HCT116 (cell line): ENCODE data around the gene DHCR7.

Experiments used
- CEBPB ChIP-seq: IDR thresholded peaks from 2 replicates; pipeline ENCODE4 v1.6.1; 2012; ENCODE audit warnings: low read depth
- EZH2 ChIP-seq: fragments of 200-600 bp; sonication (generic); IDR thresholded peaks from 2 replicates; pipeline ENCODE4 v1.6.1; 2017; ENCODE audit warnings: antibody characterized with exemption, mixed run types
- EZH2phosphoT487 ChIP-seq: fragments of 200-600 bp; IDR thresholded peaks from 2 replicates; pipeline ENCODE4 v1.6.1; 2018; ENCODE audit warnings: antibody characterized with exemption, borderline replicate concordance
- POLR2A ChIP-seq: IDR thresholded peaks from 2 replicates; pipeline ENCODE4 v1.7.0; 2011; ENCODE audit warnings: borderline replicate concordance; ENCODE audit not compliant: insufficient read depth, insufficient read length; ENCODE audit errors: extremely low read depth
- POLR2AphosphoS5 ChIP-seq: IDR thresholded peaks from 2 replicates; pipeline ENCODE4 v1.6.1; 2011; ENCODE audit warnings: mild to moderate bottlenecking, low read depth, low read length, moderate library complexity
- SP1 ChIP-seq: IDR thresholded peaks from 2 replicates; pipeline ENCODE4 v1.6.1; 2012; ENCODE audit warnings: low read depth
- TCF7L2 ChIP-seq: IDR thresholded peaks from 2 replicates; pipeline ENCODE4 v1.7.0; 2011; ENCODE audit warnings: borderline replicate concordance, inconsistent platforms; ENCODE audit not compliant: insufficient read depth, insufficient read length; ENCODE audit errors: extremely low read depth
- YY1 ChIP-seq: IDR thresholded peaks from 2 replicates; pipeline ENCODE4 v1.6.1; 2011; ENCODE audit warnings: low read length, low read depth, moderate library complexity, mild to moderate bottlenecking; ENCODE audit not compliant: insufficient replicate concordance; ENCODE audit errors: extremely low read depth
- ZNF274 ChIP-seq: fragments of 200-500 bp; sonication (Bioruptor generic); IDR thresholded peaks from 2 replicates; pipeline ENCODE4 v1.6.1; 2014; ENCODE audit warnings: mild to moderate bottlenecking, low read depth, low read length, inconsistent platforms
- TF ChIP-seq, protein P1 (sequence below), 3 experiments: fragments of 200-600 bp in 1 of 3; sonication (generic) in 1 of 3; IDR thresholded peaks in 2 of 3; conservative IDR thresholded peaks in 1 of 3; 2 replicates each; pipeline ENCODE4 v1.5.1; 2012 to 2017; ENCODE audit warnings: low read depth in 2 of 3, low read length in 2 of 3, antibody characterized with exemption in 1 of 3, borderline replicate concordance in 1 of 3, control low read depth in 1 of 3, mild to moderate bottlenecking in 1 of 3, mixed read lengths in 1 of 3, mixed run types in 1 of 3, moderate library complexity in 1 of 3; ENCODE audit not compliant: insufficient read depth in 1 of 3
- TF ChIP-seq, protein P2 (sequence below): IDR thresholded peaks from 2 replicates; pipeline ENCODE4 v1.6.1; 2012

GRCh38 chr11:71425409-71425808, 22.8 kb downstream of the DHCR7 start:
- TF ChIP-seq, protein P1, sequence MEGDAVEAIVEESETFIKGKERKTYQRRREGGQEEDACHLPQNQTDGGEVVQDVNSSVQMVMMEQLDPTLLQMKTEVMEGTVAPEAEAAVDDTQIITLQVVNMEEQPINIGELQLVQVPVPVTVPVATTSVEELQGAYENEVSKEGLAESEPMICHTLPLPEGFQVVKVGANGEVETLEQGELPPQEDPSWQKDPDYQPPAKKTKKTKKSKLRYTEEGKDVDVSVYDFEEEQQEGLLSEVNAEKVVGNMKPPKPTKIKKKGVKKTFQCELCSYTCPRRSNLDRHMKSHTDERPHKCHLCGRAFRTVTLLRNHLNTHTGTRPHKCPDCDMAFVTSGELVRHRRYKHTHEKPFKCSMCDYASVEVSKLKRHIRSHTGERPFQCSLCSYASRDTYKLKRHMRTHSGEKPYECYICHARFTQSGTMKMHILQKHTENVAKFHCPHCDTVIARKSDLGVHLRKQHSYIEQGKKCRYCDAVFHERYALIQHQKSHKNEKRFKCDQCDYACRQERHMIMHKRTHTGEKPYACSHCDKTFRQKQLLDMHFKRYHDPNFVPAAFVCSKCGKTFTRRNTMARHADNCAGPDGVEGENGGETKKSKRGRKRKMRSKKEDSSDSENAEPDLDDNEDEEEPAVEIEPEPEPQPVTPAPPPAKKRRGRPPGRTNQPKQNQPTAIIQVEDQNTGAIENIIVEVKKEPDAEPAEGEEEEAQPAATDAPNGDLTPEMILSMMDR (IDR thresholded peaks at IDR 0.05 in 2 of 3, conservative IDR thresholded peaks at IDR 0.05 in 1 of 3; ENCODE audit: borderline replicate concordance in 1 of 3, insufficient read depth in 1 of 3, low read depth in 2 of 3, low read length in 2 of 3), result no peak; a peak in 1 of 6 replicates
- TF ChIP-seq EZH2phosphoT487 (no peak), POLR2AphosphoS5 (no peak), POLR2A (no peak), EZH2 (no peak), CEBPB (no peak), TCF7L2 (no peak), SP1 (no peak), YY1 (no peak), ZNF274 (no peak)
- TF ChIP-seq, protein P2, sequence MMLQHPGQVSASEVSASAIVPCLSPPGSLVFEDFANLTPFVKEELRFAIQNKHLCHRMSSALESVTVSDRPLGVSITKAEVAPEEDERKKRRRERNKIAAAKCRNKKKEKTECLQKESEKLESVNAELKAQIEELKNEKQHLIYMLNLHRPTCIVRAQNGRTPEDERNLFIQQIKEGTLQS, result no peak
